KBM-7 (cell line): ENCODE results near the gene HOXC13.

Experiments
- DNase-seq: peaks from one replicate; pipeline ENCODE4 v3.0.0-alpha.2; 2015
- in situ Hi-C: fragments of 300-500 bp; cut with MboI; formaldehyde crosslinking; loops from 2 replicates; pipeline ENCODE4 v1.14.3; 2020; ENCODE audit warnings: low sequenced_read_pairs, low pct_unique_long_range_greater_than_20kb, mixed read lengths

Gene HOXC13

GRCh38 chr12:53989227-53990113 is 50.8 kb downstream of the HOXC13 start:
- peak; percentile 84 for DNase-seq
- in situ Hi-C loops: no loop called here

- in situ Hi-C loops: no loop called here
Observed at GRCh38 chr12:53990311-53991076, 51.9 kb downstream of the HOXC13 start.

GRCh38 chr12:53991077-53991460 is 52.4 kb downstream of the HOXC13 start:
- DNase-seq: no peak
- in situ Hi-C loops: no loop called here

More at GRCh38 chr12:53990311-53991076, 51.9 kb downstream of the HOXC13 start:
- no peak for DNase-seq

- in situ Hi-C loops: no loop called here
Observed at GRCh38 chr12:53992377-53992889, 53.8 kb downstream of the HOXC13 start.

DNA sequence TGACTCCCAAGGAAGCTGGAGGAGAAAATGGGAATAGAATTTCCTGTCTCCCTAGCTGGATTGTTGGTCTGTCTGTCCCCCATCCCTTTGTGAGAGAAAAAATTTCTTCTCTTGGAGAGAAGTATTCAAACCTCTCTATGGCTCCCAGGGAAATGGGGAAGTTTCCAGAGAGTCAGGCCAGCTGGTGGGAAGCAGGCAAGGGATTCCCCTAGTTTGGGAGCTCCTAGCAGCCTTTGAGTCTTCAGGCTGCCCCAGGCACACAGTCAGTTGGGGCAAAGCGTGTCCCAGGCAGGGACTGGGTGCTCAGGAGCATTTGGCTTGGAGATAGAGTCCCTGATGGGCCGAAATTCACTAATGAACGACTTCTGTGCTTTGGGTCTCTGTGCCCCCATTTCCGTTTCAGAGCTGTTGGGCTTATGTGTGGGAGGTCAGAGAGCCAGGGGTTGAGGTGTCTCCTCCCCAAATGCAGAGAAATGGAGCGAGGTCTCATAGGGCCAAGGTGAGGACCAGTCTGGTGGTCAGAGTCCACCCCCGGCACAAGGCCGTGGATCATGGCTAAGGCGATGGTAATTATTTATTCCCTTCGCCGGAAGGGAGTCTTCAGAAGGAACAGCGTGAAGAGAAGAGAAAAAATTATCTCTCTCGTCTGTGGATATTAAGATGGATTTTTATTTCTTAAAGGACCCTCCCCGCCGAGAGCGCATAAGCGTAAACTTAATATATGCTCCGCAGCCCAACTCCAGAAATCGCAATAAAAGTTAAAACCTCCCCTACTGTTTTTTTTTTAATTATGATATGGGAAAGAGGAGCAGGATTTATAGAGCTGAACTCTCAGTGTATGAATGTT is 54.8 kb downstream of the HOXC13 start:
- in situ Hi-C loops: no loop called here
- DNase-seq: no peak

More at GRCh38 chr12:53992377-53992889, 53.8 kb downstream of the HOXC13 start:
- no peak for DNase-seq

DNA sequence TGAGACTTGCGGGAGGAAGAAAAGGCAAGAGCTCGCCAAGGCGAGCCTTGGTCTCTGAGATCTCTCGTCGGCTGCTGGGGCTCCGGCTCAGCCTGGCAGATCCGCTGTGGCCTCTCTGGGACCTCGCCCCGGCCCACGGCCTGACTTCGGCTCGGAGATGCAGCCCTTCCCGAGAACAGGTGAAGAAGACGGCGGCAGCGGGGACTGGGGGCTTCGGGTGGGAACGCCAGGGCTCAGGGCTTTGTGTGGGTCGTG is 55.3 kb downstream of the HOXC13 start:
- in situ Hi-C loops: no loop called here
- no peak for DNase-seq

DNA sequence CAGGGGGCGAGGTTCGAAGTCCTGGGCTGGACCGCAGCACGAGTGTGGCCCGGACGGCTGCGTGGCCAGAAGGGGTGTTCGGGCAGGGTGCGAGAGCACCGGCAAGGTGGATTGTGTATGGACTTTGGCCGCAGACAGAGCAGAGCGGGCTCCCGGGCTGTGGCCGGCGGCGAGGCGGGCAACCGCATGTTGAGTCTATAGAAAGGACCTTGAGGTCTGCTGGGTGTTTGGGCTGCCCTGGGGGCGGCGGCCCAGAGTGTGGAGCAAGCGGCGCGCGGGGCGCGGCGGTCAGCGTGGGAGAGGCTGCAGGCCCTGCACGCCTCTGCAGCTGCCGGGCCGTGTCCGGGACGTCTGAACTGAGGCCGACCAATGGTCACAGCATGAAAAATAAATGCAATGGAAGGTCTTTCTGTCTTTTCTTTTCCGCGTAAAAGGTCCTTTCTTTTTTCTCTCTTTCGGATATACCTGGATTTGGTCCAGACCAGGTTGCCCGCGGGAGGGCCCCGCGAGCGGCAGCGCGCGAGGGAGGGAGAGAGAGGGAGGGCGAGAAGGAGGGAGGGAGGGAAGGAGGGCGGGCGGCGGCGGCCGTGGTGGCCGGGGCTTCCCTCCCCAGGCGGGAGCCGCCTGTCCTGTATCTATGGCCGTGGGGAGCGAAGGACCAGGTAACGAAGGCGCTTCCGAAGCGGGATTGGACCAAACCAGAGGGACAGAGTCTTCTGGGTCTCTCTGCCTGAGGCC is 55.8 kb downstream of the HOXC13 start:
- in situ Hi-C loops: no loop called here
- DNase-seq: no peak

GRCh38 chr12:53995002-53995377 is 56.4 kb downstream of the HOXC13 start:
- in situ Hi-C loops: no loop called here
- DNase-seq: no peak

DNA sequence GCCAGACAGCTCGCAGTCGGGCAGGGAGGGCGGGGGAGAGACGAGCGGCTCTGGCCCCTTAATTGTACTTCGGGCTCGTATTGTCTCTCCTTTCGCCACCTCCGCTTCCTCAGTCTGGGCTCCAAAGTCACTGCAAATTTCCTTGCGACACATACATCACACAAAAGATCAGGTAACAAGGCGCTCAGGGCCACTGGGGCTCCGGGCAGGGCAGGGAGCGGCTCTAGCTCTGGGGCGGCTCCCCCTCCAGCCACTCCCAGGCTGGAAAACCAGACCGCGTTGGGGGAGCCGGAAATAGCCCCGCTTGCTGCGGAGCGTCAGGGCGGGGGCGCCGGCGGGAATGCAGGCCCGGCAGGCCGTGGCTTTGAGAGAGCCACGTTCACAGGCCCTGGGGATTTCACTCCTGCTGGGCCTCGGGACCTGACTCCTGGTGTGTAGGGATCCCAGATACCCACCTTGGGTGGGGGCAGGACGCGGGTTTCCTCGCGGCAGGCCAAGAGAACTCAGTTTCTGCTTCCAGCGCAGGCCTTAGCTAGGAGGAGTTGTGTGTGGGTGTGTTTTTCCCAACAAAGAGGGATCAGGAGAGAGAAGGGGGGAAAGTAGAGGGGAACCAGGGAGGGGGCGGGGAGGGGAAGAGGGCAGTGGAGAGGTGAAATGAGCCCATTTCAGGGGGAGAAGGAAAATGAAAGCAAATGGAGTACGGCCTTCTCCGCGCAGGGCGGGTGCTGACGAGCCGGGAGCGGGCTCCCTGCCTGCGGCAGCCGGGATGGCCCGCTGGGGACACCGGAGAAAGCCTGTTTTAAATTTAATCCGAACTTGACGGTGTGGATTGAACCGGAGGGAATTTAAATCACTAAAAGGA is 57.0 kb downstream of the HOXC13 start:
- in situ Hi-C loops: no loop called here
- DNase-seq: peak; percentile 88
